ENCODE measurements around the gene NUBP2. TPM values are rescaled to one million over a fixed set of nuclear protein-coding genes. Genes with fewer than 3 reads are reported as not detected.

Gene NUBP2
- total RNA-seq, 2 donors from 2014 or later, result 41.0 to 48.3 TPM

DNA sequence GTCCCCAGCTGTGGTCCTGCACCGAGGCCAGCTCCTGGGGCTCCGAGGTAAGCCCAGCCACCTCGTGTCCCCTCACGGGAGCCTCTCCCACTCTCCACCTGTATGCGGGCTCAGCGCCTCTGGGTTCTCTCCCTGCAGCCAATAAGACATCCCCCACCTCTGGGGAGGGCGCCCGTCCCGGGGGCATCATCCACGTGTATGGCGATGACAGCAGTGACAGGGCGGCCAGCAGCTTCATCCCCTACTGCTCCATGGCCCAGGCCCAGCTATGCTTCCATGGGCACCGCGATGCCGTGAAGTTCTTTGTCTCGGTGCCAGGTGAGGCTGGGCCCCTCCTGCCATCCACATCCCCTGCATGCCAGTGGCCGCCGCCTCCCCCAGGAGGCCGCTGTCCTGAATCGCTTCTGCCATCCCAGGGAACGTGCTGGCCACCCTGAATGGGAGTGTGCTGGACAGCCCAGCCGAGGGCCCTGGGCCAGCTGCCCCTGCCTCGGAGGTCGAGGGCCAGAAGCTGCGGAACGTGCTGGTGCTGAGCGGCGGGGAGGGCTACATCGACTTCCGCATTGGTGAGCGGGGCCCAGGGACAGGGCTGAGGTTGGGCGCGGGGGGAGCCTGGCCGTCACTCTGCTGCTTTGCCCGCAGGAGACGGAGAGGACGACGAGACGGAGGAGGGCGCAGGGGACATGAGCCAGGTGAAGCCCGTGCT is 14.5 kb upstream of the NUBP2 start:
- ATAC-seq (no peak), DNase-seq (ENCODE audit: low spot score in 2 of 2) (no peak)
- H3K36me3 Mint-ChIP-seq, result peaks cover 11 to 15% of the 10 kb centered on the region in 2 donors
- peak overlapping the region in 1 of 2 donors; percentile 79 for H3K27ac Mint-ChIP-seq
- H3K9me3 Mint-ChIP-seq, result no peaks in the 10 kb centered on the region

DNA sequence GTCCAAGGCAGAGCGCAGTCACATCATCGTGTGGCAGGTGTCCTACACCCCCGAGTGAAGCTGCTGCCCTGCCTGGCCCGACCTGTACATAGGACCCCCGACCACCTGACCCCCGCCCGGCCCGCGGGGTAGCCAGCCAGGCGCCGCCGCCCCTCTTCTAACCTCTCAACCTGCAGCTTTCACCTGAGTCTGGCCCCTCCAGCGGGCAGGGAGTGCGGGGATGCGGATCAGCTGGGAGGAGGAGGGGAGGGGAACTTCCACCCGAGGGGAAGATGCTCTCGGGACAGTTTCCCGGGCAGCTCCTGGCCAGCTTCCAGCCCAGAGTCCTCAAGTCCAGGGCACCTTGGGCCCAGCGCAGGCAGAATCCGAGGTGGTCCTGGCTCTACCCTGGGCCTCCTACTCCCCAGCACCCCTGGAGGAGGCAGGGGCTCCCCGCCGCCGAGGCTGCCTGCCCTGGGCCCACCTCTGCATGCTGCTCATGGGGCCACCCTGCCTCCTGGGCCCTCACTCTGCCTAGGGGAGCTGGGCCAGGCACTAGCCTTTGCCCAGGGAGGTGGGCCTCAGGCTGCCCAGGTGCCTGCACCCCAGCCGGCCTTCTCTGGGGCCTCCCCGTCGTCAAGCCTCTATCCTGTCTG is 13.9 kb upstream of the NUBP2 start:
- ATAC-seq (no peak), DNase-seq (ENCODE audit: low spot score in 2 of 2) (no peak)
- H3K27ac Mint-ChIP-seq, result peak overlapping the region; percentile 14 to 79
- H3K36me3 Mint-ChIP-seq, result peaks cover 11 to 15% of the 10 kb centered on the region in 2 donors
- no peaks in the 10 kb centered on the region for H3K9me3 Mint-ChIP-seq

DNA sequence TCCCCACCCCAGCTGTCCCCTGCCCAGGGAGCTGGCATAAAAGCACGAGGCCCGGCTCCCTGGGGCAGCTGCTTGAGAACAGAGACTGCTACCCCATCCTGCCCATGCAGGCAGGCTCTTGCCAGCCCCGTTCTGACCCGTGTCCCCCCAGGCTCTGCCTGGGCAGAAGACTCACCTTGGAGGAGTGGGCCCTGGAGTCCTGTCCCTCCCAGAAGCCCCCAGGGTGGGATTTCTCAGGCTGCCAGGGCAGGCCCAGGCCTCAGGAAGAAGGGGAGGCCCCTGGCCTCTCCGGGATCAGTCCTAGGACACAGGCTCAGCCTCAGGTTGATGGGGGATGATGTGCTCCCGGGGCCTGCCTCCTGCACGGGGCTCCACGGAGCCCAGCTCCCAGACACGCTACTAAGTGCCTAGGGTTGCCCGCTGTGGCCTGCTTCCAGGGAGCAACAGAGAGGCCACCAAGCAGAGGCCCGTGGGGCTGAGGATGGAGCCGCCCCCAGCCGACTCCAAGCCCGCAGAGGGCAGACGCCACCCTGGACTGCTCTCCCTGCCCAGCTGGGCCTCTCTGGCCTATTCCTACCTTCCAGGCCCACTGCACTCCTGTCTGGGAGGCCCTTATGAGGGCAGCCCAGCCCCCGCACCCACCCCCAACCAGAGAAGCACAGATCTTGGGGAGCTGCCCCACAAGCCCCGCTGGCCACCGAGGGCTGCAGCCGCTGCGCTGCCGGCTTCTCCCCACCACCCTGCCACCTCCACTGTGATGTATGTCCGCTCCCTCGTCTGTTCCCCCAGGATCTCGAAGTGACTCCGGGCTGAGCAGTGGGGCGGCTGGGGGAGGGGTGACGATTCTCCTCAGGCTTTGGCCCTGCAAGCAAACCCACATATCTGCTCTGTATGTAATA is 13.1 kb upstream of the NUBP2 start:
- Mint-ChIP-seq H3K27ac (peak overlapping the region; percentile 84 to 92), H3K9me3 (no peaks in the 10 kb centered on the region), H3K36me3 (peaks cover 11 to 15% of the 10 kb centered on the region in 2 donors)
- DNase-seq (ENCODE audit: low spot score in 2 of 2), result no peak
- no peak for ATAC-seq

DNA sequence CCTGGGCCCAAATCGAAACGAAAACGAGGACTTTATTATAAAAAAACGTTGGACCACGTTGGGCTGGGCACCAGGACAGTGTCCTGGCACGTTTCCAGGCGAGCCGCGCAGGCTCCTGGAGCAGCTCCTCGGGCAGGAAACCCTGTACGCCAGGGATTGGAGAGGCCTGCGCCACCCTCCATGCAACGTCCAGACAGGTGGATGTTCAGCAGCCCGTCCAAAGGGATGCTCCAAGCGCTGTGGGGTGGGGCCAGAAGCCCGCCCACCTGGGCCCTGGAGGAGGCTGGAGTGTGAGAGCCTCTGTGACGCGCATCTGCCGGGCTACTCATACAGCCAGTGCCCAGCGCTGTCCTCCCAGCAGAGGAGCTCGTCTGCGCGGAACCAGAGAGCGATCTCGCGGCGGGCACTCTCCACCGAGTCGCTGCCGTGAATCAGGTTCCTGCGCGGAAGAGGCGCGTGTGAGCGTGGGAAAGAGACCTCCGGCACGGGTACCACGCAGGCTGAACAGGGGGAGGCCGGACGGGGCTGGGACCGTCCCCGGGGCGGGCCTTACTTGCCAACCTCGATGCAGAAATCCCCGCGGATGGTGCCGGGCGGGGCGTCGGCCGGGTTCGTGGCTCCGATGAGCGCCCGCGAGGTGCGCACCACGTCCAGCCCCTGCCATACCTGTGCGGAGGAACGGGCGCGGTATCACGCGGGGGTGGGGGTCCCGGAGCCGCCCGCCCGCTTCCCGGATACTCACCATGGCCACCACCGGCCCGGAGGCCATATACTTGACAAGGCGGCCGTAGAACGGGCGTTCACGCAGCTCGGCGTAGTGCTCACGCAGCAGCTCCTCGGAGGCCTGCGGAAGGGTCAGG is 12.2 kb upstream of the NUBP2 start:
- Mint-ChIP-seq H3K27ac (peak overlapping the region; percentile 84 to 92), H3K36me3 (peaks cover 11 to 15% of the 10 kb centered on the region in 2 donors), H3K9me3 (no peaks in the 10 kb centered on the region)
- ATAC-seq, result peak; percentile 0 to 35
- DNase-seq (ENCODE audit: low spot score in 2 of 2), result peak; percentile 49 to 77

DNA sequence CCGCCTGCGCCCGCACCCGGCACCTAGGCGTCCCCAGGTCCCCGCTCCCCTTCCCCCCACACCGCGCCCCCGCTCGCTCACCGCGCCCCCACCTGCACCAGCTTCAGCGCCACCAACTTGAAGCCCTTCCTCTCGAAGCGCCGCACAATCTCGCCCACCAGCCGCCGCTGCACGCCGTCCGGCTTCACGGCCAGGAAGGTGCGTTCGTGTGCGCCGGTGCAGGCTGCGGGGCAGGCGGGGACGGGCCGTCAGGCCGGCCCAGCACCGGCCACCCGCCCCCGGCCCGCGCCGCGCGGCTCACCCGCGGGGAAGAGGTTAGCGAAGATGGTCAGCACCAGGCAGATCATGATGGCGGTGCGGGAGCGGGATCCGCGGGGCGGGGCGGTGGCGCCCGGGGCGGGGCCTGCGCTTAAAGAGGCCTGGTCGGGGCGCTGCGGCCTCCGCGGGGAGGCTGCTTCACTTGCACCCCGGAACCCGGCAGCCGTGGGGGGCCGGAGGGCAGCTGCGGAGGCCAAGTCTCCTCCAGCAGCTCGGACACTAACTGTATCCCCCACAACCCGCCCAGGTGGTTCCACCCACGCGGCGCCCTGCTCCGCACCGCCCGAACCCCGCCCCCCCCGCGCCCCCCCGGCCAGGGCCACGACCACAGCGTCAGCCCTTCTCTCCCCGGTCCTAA is 11.4 kb upstream of the NUBP2 start, which contains the start of gene NME3:
TSS of gene NME3 (minus strand) at position 356 of the 676 bp plus-strand sequence. CDS start at position 347, 9 bp downstream.
- ATAC-seq (peak; percentile 54 to 60), DNase-seq (ENCODE audit: low spot score in 2 of 2) (peak; percentile 82 to 86)
- H3K36me3 Mint-ChIP-seq, result peaks cover 11 to 15% of the 10 kb centered on the region in 2 donors
- H3K9me3 Mint-ChIP-seq, result no peaks in the 10 kb centered on the region
- H3K27ac Mint-ChIP-seq, result peak within 1 kb of the TSS; percentile 88 to 100

DNA sequence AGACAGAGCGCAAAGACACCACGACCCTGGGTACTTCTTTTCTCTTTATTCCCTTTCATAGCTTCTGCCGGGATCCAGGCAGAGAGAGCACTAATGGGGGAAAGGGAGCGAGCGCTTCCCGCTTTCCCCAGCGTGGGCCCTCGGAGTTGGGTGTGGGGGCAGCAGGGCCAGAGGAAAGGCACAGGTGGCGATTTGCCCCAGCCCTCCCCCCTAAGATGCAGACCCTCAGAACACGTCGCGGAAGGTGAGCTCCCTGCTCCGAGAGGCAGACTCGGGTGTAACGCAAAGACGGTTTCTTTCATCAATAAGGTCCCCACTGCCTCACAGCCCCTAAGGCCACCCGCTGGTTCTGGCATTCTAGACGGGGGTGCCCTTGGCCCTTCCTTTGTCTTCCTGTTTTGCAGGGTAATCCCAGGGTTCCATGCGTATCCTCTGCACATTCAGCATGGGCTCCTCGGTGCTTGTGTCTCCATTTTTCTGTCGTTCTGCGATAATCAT is 10.8 kb upstream of the NUBP2 start:
- Mint-ChIP-seq H3K36me3 (peaks cover 11 to 15% of the 10 kb centered on the region in 2 donors), H3K27ac (peak overlapping the region; percentile 88 to 100), H3K9me3 (no peaks in the 10 kb centered on the region)
- ATAC-seq (no peak), DNase-seq (ENCODE audit: low spot score in 2 of 2) (no peak)

DNA sequence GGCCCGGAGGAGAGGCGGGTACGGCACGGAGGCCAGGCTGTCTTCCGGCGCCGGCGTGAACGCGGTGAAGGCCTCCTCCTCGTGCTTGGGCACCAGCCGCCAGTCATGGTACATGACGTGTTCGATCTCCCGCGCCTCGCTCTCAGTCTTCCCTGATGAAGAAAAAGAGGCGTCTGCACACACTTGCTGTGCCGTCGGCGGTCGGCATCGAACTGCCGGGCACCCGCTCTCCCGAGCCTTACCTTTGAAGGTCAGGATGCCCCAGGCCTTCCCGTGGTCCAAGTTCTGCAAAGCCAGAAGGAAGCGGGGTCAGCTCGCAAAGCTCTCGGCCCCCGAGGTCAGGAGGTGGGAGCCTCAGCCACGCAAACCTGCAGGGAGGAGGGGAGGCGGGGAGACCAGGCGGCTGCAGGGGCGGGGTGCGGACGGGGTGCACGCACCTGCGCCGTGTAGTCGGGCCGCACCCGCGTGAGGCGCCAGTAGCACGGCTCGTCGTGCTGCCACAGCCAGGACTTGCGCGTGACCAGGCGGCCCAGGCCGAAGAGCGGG is 10.3 kb upstream of the NUBP2 start, which contains the start of gene EME2:
TSS of gene EME2 (plus strand) at position 449 of the 546 bp plus-strand sequence. CDS start 418 bp downstream, outside the sequence.
- DNase-seq (ENCODE audit: low spot score in 2 of 2), result peak; percentile 64 to 76
- ATAC-seq, result peak; percentile 42
- Mint-ChIP-seq H3K27ac (peak within 1 kb of the TSS; percentile 88 to 100), H3K36me3 (peaks cover 11 to 15% of the 10 kb centered on the region in 2 donors), H3K9me3 (no peaks in the 10 kb centered on the region)

DNA sequence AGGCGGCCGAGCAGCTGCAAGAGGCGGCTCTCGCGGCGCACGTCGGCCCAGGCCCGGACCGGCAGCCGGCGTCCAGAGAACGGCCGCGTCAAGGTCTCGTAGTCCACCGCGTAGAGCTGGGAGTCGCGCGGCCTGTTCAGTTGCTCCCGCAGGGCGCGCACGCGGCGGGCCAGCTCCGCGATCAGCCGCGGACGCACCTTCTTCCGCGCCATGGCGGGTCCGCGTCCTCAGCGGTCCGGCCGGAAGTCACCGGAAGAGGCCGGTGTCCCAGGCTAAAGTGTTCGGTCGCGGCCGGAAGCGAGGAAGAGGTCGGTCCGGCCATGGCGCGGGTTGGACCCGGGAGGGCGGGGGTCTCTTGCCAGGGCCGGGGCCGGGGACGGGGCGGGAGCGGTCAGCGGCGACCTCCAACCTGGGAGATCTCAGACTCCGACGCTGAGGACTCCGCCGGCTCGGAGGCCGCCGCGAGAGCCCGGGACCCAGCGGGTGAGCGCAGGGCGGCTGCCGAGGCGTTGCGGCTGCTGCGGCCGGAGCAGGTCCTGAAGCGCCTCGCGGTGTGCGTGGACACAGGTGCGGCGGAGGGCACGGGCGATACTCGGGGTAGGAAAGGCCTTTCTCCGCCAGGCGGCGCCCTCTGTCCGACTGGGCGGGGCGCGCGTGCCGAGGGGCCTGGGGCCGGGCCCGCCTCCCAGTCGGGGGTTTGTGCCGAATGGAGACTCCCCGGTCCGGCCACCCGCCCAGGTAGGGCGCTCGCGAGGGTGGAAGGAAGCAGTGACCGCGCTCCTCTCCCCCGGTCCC is 9.7 kb upstream of the NUBP2 start, which contains the start of gene MRPS34:
TSS of gene MRPS34 (minus strand) at position 227 of the 795 bp plus-strand sequence. CDS start at position 212, 15 bp downstream.
- peak within 1 kb of the TSS; percentile 88 to 100 for H3K27ac Mint-ChIP-seq
- H3K36me3 Mint-ChIP-seq, result peaks cover 11 to 15% of the 10 kb centered on the region in 2 donors
- ATAC-seq (peak; percentile 59 to 63), DNase-seq (ENCODE audit: low spot score in 2 of 2) (peak; percentile 82 to 88)
- no peaks in the 10 kb centered on the region for H3K9me3 Mint-ChIP-seq

DNA sequence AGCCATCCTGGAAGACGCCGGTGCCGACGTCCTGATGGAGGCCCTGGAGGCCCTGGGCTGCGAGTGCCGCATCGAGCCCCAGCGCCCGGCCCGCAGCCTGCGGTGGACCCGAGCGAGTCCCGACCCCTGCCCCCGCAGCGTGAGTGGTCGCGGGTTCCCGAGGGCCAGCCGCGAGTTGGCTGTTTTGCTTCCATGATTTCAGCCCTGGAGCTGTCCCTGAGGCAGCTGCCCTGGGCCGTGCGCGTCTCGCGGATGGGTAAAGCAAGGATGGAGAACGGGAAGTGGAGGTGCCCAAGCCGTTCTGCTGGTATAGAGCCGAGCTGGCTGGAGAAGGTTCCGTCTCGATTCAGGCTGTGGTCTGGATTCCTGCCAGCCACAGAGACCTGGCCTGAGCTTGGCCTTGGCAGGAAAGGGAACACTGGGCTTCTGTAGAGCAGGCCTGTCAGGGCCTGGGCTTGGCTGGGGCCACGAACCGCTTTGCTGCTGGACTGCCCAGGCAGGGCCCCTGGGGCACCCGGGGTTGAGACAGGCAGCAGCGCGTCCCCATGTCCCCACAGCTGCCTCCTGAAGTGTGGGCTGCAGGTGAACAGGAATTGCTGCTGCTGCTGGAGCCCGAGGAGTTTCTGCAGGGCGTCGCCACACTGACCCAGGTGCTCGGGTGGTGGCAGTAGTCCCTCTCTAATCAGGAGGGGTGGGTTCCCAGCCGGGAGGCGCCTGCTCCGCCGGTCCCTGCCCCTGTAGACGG is 8.9 kb upstream of the NUBP2 start:
- no peaks in the 10 kb centered on the region for H3K9me3 Mint-ChIP-seq
- H3K27ac Mint-ChIP-seq, result peak overlapping the region; percentile 81 to 88
- H3K36me3 Mint-ChIP-seq, result peaks cover 11 to 15% of the 10 kb centered on the region in 2 donors
- DNase-seq (ENCODE audit: low spot score in 2 of 2) (no peak), ATAC-seq (no peak)

DNA sequence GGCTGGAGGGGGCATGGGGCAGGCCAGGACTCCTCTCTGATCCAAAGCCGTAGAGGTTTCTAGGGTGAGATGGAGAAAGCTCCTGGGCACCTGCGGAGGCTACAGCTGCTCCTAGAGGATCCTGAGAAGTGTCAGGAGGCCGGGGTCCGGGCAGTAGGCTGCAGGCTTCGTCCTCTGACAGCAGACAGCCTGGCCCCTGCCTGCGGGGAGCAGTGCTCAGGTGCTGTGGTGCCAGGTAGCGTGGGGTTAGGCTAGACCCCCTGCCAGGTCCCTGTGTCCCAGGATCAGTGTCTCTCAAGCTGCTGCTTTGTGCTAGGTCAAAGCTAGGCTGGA is 8.3 kb upstream of the NUBP2 start:
- Mint-ChIP-seq H3K36me3 (peaks cover 11 to 15% of the 10 kb centered on the region in 2 donors), H3K9me3 (no peaks in the 10 kb centered on the region), H3K27ac (peak overlapping the region in 1 of 2 donors; percentile 88)
- DNase-seq (ENCODE audit: low spot score in 2 of 2) (no peak), ATAC-seq (no peak)

DNA sequence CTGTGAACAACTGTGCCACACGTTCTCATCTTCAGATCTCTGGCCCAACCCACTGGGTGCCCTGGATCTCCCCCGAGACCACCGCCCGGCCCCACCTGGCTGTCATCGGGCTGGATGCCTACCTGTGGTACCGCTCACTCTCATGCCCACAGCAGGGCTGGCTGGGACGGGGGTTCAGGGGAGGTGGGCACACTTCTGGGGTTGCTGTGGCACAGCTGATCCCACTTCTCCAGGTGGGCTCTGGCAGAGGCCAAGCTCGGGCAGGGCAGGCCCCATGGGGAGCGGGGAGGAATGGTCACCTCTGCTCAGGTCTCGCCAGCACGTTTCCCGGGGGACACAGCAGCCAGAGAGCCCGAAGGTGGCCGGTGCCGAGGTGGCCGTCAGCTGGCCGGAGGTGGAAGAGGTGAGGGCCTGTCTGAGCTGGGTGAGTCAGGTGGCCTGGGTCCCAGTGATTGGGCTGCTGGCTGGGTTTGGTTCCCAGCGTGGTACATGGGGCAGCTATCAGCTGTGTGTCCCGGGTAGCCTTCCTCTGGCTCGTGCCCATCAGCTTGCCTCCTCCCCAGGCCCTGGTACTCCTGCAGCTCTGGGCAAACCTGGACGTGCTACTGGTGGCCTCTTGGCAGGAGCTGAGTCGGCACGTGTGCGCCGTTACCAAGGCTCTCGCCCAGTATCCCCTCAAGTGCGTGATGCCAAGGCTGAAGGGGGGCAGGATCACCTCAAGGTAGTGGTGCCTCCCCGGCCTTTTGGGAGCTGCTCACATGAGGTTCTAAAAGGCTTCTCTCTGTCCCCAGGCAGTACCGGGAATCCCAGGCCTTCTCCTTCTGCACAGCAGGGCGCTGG is 7.5 kb upstream of the NUBP2 start:
- Mint-ChIP-seq H3K27ac (peak overlapping the region in 1 of 2 donors; percentile 9), H3K9me3 (no peaks in the 10 kb centered on the region), H3K36me3 (peaks cover 11 to 14% of the 10 kb centered on the region in 2 donors)
- no peak for ATAC-seq
- no peak for DNase-seq (ENCODE audit: low spot score in 2 of 2)

DNA sequence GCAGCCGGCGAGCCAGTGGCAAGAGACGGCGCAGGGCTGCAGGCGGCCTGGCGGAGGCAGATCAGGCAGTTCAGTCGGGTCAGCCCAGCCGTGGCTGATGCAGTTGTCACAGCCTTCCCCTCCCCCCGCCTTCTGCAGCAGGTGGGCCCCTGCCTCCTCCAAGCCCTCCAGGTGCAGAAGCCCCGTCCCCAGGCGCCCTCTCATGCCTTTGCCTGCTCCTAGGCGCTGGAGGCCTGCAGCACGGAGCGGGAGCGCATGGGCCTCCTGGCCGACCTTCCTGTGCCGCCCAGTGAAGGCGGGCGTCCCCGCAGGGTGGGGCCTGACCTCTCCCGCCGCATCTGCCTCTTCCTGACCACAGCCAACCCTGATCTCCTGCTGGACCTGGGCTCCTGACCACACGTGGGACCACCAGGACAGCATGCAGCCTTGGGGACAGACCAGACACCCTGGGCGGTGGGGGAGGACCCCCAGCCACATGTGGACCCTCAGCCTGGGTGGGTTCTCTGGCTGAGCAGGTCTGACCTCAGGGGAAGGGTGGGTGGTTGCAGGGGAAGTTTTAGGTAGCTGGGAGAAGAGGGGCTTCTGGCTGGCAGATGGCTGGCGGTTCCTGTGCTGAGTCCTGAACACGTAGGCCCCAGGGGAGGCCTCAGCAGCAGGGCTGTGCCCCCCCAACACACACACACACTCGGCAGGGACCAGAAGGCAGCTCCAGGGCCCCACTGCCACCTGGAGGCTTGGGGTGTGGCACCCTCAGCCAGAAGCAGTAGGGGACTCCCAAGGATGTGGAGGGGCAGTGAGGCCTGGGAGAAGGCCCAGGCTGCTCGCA is 6.7 kb upstream of the NUBP2 start:
- Mint-ChIP-seq H3K27ac (peak overlapping the region; percentile 22 to 84), H3K9me3 (no peaks in the 10 kb centered on the region), H3K36me3 (peaks cover 10 to 11% of the 10 kb centered on the region in 2 donors)
- no peak for ATAC-seq
- DNase-seq (ENCODE audit: low spot score in 2 of 2), result no peak

Measured in activated naive CD4-positive, alpha-beta T cell treated with anti-CD3 and anti-CD28 coated beads, Interleukin-2, amount 50 U/mL, for 72 hours (primary cell).